ENCODE results near the gene PTH2. TPM values are rescaled to one million over a fixed set of nuclear protein-coding genes. Genes with fewer than 3 reads are reported as not detected.

Gene PTH2
- total RNA-seq, 1 experiment from 2014 or later: not detected

DNA sequence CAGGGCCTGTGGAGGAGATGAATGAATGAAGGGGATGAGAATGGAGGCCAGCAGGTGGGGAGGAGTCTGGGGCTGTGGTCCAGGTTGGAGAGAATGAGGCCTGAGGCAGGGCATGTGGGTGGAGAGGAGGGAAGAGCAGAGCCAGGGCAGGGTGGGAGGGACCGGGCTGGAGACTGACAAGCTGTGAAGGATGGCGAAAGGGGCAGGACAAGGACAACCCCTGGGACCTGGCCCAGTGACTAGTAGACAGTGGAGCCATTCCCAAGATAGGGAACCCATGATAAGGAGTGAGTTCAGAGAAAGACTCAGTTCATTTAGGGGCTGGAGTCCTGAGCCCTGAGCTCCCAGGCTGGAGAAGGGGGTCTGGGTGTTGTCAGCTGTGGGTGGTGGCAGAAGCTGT, 3.0 kb downstream of the PTH2 start:
- peaks cover 12% of the 10 kb centered on the region for H3K4me1 ChIP-seq (replicated peaks)
- DNase-seq (ENCODE audit: low read depth in 1 of 2, low spot score in 2 of 2): no peak
- no peaks in the 10 kb centered on the region for H3K36me3 ChIP-seq
- H3K9me3 ChIP-seq (replicated peaks): peaks cover 2% of the 10 kb centered on the region; the same call in 1 of the 2 replicates
- no peak overlapping the region for H3K4me3 ChIP-seq
- H3K27ac ChIP-seq: no peak overlapping the region
- peaks cover 88% of the 10 kb centered on the region for H3K27me3 ChIP-seq (replicated peaks)

GRCh38 chr19:49419173-49419572, 4.1 kb downstream of the PTH2 start:
- peaks cover 77% of the 10 kb centered on the region for H3K27me3 ChIP-seq (replicated peaks)
- H3K27ac ChIP-seq: no peak overlapping the region
- no peak for DNase-seq (ENCODE audit: low read depth in 1 of 2, low spot score in 2 of 2)
- no peak overlapping the region for H3K4me3 ChIP-seq
- peaks cover 12% of the 10 kb centered on the region for H3K4me1 ChIP-seq (replicated peaks)
- H3K9me3 ChIP-seq (replicated peaks): peaks cover 2% of the 10 kb centered on the region; the same call in 1 of the 2 replicates
- H3K36me3 ChIP-seq: no peaks in the 10 kb centered on the region

GRCh38 chr19:49418511-49418910, 4.7 kb downstream of the PTH2 start:
- H3K36me3 ChIP-seq: no peaks in the 10 kb centered on the region
- no peak overlapping the region for H3K27ac ChIP-seq
- no peaks in the 10 kb centered on the region; the same call in 1 of the 2 replicates for H3K9me3 ChIP-seq (replicated peaks)
- H3K4me3 ChIP-seq: no peak overlapping the region
- DNase-seq (ENCODE audit: low read depth in 1 of 2, low spot score in 2 of 2): no peak
- peaks cover 71% of the 10 kb centered on the region for H3K27me3 ChIP-seq (replicated peaks)
- H3K4me1 ChIP-seq (replicated peaks): peaks cover 12% of the 10 kb centered on the region

GRCh38 chr19:49417088-49417487, 6.2 kb downstream of the PTH2 start:
- no peak for DNase-seq (ENCODE audit: low read depth in 1 of 2, low spot score in 2 of 2)
- no peak overlapping the region for H3K4me3 ChIP-seq
- H3K27ac ChIP-seq: no peak overlapping the region
- H3K27me3 ChIP-seq (replicated peaks): peaks cover 56% of the 10 kb centered on the region
- H3K4me1 ChIP-seq (replicated peaks): peaks cover 5% of the 10 kb centered on the region
- no peaks in the 10 kb centered on the region; the same call in 1 of the 2 replicates for H3K9me3 ChIP-seq (replicated peaks)
- no peaks in the 10 kb centered on the region for H3K36me3 ChIP-seq

DNA sequence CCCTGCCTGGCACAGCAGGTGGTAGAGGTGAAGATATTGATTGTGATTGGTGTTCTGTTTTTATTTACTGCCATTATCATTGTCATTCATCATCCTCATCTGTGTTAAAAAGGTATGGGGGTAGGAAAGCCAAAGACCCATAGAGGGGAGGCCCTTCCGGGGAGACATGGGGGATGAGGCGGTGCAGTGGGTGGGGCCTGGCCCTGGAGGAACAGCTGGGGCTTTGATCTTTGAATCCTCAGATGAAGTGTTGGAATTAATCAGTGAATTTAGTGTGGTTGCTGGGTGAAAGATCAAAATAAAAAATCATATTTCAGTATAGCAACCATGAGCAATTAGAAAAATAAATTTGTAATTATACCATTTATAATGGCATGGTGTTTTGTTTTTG, 7.4 kb downstream of the PTH2 start:
- DNase-seq (ENCODE audit: low read depth in 1 of 2, low spot score in 2 of 2): no peak
- peaks cover 45% of the 10 kb centered on the region for H3K27me3 ChIP-seq (replicated peaks)
- H3K4me3 ChIP-seq: no peak overlapping the region
- no peaks in the 10 kb centered on the region; the same call in 1 of the 2 replicates for H3K4me1 ChIP-seq (replicated peaks)
- no peaks in the 10 kb centered on the region for H3K9me3 ChIP-seq (replicated peaks)
- H3K27ac ChIP-seq: no peak overlapping the region
- H3K36me3 ChIP-seq: no peaks in the 10 kb centered on the region

- Histone ChIP-seq H3K9me3 (replicated peaks) (no peaks in the 10 kb centered on the region), H3K4me1 (replicated peaks) (no peaks in the 10 kb centered on the region), H3K4me3 (no peak overlapping the region), H3K36me3 (no peaks in the 10 kb centered on the region), H3K27me3 (replicated peaks) (peaks cover 39% of the 10 kb centered on the region), H3K27ac (no peak overlapping the region)
- no peak for DNase-seq (ENCODE audit: low read depth in 1 of 2, low spot score in 2 of 2)
Observed at GRCh38 chr19:49415102-49415809, 8.0 kb downstream of the PTH2 start.

GRCh38 chr19:49414256-49414655, 9.0 kb downstream of the PTH2 start:
- Histone ChIP-seq H3K36me3 (no peaks in the 10 kb centered on the region), H3K9me3 (replicated peaks) (no peaks in the 10 kb centered on the region), H3K27ac (no peak overlapping the region), H3K4me3 (no peak overlapping the region), H3K4me1 (replicated peaks) (no peaks in the 10 kb centered on the region), H3K27me3 (replicated peaks) (peaks cover 31% of the 10 kb centered on the region)
- DNase-seq (ENCODE audit: low read depth in 1 of 2, low spot score in 2 of 2): no peak

DNA sequence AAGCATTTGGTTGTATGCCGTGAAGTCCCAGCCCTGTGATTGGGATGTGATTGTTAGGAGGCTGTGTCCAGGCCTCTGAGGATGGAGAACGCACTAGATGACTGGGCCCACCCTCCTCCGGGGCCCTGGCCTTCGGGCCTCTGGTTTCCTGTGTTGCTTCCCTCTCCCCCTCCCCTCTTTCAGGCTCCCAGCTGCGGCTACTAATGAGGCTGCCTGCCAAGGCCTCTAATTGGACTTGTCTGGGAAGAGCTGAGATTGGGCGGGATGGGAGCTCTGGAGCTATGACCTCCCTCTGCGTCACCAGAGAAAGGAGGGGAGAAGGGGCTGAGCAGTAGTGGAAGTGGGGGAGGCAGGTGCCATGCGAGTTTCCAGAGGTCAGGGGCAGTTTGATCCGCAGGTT, 9.9 kb downstream of the PTH2 start:
- H3K4me3 ChIP-seq: no peak overlapping the region
- no peaks in the 10 kb centered on the region for H3K36me3 ChIP-seq
- peaks cover 24% of the 10 kb centered on the region for H3K27me3 ChIP-seq (replicated peaks)
- H3K9me3 ChIP-seq (replicated peaks): no peaks in the 10 kb centered on the region
- no peak for DNase-seq (ENCODE audit: low read depth in 1 of 2, low spot score in 2 of 2)
- no peaks in the 10 kb centered on the region for H3K4me1 ChIP-seq (replicated peaks)
- no peak overlapping the region for H3K27ac ChIP-seq

- H3K27me3 ChIP-seq (replicated peaks): peaks cover 10% of the 10 kb centered on the region
- no peak overlapping the region for H3K4me3 ChIP-seq
- no peaks in the 10 kb centered on the region for H3K4me1 ChIP-seq (replicated peaks)
- no peak overlapping the region for H3K27ac ChIP-seq
- no peak for DNase-seq (ENCODE audit: low read depth in 1 of 2, low spot score in 2 of 2)
- H3K9me3 ChIP-seq (replicated peaks): no peaks in the 10 kb centered on the region
- no peaks in the 10 kb centered on the region for H3K36me3 ChIP-seq
Observed at GRCh38 chr19:49411681-49412326, 11.4 kb downstream of the PTH2 start.

DNA sequence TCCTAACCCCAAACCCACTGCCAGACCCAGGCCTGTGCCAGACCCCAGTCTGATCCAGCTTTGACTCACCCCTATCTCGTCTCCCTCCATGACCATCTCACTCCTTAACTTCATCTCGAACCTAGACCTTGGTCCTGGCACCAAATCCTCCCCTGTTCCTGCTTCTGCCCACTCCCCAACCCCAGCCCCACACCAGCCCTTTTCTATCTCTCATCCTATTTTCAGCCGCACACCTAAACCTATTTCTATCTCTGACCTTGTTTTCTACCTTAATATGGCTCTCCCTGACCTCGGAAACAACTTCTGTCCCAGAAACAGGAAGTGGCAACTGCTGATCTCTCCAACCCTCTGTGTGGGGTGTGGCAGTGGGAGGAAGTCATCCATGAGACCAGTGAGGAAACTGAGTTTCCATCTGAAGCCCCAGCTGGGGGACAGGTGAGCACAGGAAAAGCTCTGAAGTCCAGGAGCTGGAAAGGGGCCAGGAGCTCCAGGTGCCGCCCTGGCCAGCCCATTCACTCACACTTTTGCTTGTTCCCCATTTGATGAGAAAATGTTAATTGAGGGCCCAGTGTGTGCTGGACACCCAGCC, 13.7 kb downstream of the PTH2 start:
- Histone ChIP-seq H3K36me3 (no peaks in the 10 kb centered on the region), H3K9me3 (replicated peaks) (no peaks in the 10 kb centered on the region), H3K4me1 (replicated peaks) (no peaks in the 10 kb centered on the region), H3K27ac (no peak overlapping the region), H3K27me3 (replicated peaks) (no peaks in the 10 kb centered on the region; the same call in 1 of the 2 replicates), H3K4me3 (no peak overlapping the region)
- DNase-seq (ENCODE audit: low read depth in 1 of 2, low spot score in 2 of 2): no peak

DNA sequence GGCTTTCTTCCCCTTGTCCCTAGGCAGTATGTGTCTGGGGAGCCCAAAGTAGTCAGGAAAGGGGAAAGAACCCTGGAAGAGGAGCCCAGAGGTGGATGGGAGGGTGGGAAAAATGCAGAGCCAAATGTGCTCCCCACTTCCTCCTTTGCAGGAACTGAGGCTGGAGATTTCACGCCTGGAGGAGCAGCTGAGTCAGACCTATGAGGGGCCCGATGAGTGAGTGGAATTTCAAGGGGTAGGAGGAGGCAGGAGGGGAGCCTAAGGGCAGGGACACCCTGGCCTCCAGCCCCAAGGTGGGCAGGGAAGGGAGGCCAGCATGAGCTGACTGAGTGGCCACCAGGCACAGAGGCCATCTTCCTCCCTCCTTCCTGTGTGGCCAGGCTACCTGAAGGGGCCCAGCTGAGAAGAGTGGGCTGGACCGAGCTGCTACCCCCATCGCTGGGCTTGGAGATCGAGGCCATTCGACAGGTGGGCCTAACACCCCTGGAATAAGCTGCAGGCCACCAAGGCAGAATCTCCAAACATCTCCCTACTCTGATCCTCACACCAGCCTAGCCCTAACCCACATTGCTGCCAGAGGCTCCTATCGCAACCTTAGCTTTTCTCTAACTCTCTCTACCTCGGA, 14.3 kb downstream of the PTH2 start:
- no peak for DNase-seq (ENCODE audit: low read depth in 1 of 2, low spot score in 2 of 2)
- Histone ChIP-seq H3K27me3 (replicated peaks) (no peaks in the 10 kb centered on the region; the same call in 1 of the 2 replicates), H3K4me3 (no peak overlapping the region), H3K4me1 (replicated peaks) (no peaks in the 10 kb centered on the region), H3K27ac (no peak overlapping the region), H3K36me3 (no peaks in the 10 kb centered on the region), H3K9me3 (replicated peaks) (no peaks in the 10 kb centered on the region)

DNA sequence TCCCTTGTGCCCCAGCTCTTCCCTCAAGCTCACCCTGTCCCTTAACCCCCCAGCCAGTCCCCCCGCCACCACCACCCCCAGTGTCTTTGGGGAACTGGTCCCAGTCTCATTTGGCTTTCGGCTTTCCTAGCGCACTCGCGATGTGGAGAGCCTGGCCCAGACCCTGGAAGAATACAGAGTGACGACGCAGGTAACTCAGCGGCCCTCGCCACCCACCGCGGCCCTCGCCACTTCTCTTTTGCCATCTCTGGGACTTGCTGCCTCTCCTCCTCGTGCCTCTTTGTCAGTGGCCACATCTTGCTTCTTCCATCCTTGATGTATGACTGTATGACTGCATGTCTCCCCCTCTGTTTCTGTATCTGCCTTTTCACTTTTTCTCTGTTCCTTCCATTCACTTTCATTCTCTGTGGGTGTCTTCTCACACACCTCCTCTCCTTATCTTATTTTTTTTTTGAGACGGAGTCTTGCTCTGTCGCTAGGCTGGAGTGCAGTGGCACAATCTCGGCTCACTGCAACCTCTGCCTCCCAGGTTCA, 15.7 kb downstream of the PTH2 start:
- H3K4me1 ChIP-seq (replicated peaks): no peaks in the 10 kb centered on the region
- H3K36me3 ChIP-seq: no peaks in the 10 kb centered on the region
- DNase-seq (ENCODE audit: low read depth in 1 of 2, low spot score in 2 of 2): no peak
- no peaks in the 10 kb centered on the region for H3K9me3 ChIP-seq (replicated peaks)
- H3K27me3 ChIP-seq (replicated peaks): no peaks in the 10 kb centered on the region; the same call in 1 of the 2 replicates
- no peak overlapping the region for H3K27ac ChIP-seq
- no peak overlapping the region for H3K4me3 ChIP-seq

GRCh38 chr19:49407079-49407478, 16.2 kb downstream of the PTH2 start:
- Histone ChIP-seq H3K27me3 (replicated peaks) (no peaks in the 10 kb centered on the region; the same call in 1 of the 2 replicates), H3K27ac (no peak overlapping the region), H3K36me3 (no peaks in the 10 kb centered on the region), H3K4me1 (replicated peaks) (no peaks in the 10 kb centered on the region), H3K4me3 (no peak overlapping the region), H3K9me3 (replicated peaks) (no peaks in the 10 kb centered on the region)
- DNase-seq (ENCODE audit: low read depth in 1 of 2, low spot score in 2 of 2): no peak

All from SJSA1 (cell line).